NK-92 treated with Interleukin-12 subunit alpha and Interleukin-12 subunit beta, amount 100 ng/mL, for 24 hours (cell line): Measurements from ENCODE around the gene NKX2-4.
"Not testable (repeated sequence)": the region's sequence is repeated elsewhere in the genome, so short reads cannot be mapped to it uniquely, and the experiment has no call there.

Experiments used
- DNase-seq: peaks from one replicate; lab custom pipeline; 2025; lab: John Stamatoyannopoulos, UW

The NKX2-4 gene

GRCh38 chr20:21393816-21394519 is 3.4 kb downstream of the NKX2-4 start:
- no peak for DNase-seq

GRCh38 chr20:21393166-21393565 is 4.2 kb downstream of the NKX2-4 start:
- no peak for DNase-seq

- no peak for DNase-seq
Observed at GRCh38 chr20:21391972-21392352, 5.4 kb downstream of the NKX2-4 start.

- DNase-seq = no peak
Observed at GRCh38 chr20:21391185-21391971, 5.9 kb downstream of the NKX2-4 start.

- DNase-seq = no peak
Observed at GRCh38 chr20:21390768-21391167, 6.6 kb downstream of the NKX2-4 start.

GRCh38 chr20:21389368-21389767 is 8.0 kb downstream of the NKX2-4 start:
- DNase-seq = no peak

- no peak for DNase-seq
Observed at GRCh38 chr20:21388566-21388965, 8.8 kb downstream of the NKX2-4 start.

GRCh38 chr20:21387528-21387927 is 9.8 kb downstream of the NKX2-4 start:
- DNase-seq = no peak

GRCh38 chr20:21386111-21386510 is 11.2 kb downstream of the NKX2-4 start:
- DNase-seq = no peak

GRCh38 chr20:21384308-21384892 is 12.9 kb downstream of the NKX2-4 start:
- no peak for DNase-seq

- DNase-seq = no peak
Observed at GRCh38 chr20:21381619-21382018, 15.7 kb downstream of the NKX2-4 start.

GRCh38 chr20:21380711-21381110 is 16.6 kb downstream of the NKX2-4 start:
- no peak for DNase-seq

GRCh38 chr20:21378259-21378658 is 19.1 kb downstream of the NKX2-4 start:
- DNase-seq = no peak

- DNase-seq = no peak
Observed at GRCh38 chr20:21377701-21378100, 19.6 kb downstream of the NKX2-4 start.

- no peak for DNase-seq
Observed at GRCh38 chr20:21376626-21377025, 20.7 kb downstream of the NKX2-4 start.

- no peak for DNase-seq
Observed at GRCh38 chr20:21373436-21373835, 23.9 kb downstream of the NKX2-4 start.

GRCh38 chr20:21372016-21372415 is 25.3 kb downstream of the NKX2-4 start:
- DNase-seq = no peak

- no peak for DNase-seq
Observed at GRCh38 chr20:21371193-21371592, 26.1 kb downstream of the NKX2-4 start.

GRCh38 chr20:21368791-21369190 is 28.5 kb downstream of the NKX2-4 start:
- DNase-seq = no peak

- not testable (repeated sequence) for DNase-seq
Observed at GRCh38 chr20:21366273-21366672, 31.1 kb downstream of the NKX2-4 start.

- DNase-seq = no peak
Observed at GRCh38 chr20:21365771-21366170, 31.6 kb downstream of the NKX2-4 start.

GRCh38 chr20:21364413-21364812 is 32.9 kb downstream of the NKX2-4 start:
- no peak for DNase-seq

GRCh38 chr20:21361266-21361665 is 36.1 kb downstream of the NKX2-4 start:
- DNase-seq = no peak
